ENCODE data around the gene LAT.

DNA sequence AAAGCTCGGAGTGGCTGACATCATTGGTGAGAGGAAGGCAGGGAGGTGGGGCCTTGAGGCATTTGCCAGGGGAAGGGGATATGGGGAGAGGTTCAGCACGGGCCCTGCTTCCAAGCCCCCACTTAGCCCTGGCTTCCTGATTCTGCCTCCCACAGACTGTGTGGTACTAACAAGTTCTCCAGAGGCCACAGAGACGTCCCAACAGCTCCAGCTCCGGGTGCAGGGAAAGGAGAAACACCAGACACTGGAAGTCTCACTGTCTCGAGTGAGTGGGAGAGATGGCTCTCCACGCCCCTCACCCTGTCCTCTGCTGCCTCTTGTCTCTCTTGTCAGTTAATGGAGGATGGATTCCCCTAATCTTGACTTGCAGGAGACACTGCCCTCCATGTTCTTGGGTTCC lies 26.0 kb upstream of the LAT start:
- TF ChIP-seq, protein P1, sequence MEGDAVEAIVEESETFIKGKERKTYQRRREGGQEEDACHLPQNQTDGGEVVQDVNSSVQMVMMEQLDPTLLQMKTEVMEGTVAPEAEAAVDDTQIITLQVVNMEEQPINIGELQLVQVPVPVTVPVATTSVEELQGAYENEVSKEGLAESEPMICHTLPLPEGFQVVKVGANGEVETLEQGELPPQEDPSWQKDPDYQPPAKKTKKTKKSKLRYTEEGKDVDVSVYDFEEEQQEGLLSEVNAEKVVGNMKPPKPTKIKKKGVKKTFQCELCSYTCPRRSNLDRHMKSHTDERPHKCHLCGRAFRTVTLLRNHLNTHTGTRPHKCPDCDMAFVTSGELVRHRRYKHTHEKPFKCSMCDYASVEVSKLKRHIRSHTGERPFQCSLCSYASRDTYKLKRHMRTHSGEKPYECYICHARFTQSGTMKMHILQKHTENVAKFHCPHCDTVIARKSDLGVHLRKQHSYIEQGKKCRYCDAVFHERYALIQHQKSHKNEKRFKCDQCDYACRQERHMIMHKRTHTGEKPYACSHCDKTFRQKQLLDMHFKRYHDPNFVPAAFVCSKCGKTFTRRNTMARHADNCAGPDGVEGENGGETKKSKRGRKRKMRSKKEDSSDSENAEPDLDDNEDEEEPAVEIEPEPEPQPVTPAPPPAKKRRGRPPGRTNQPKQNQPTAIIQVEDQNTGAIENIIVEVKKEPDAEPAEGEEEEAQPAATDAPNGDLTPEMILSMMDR (conservative IDR thresholded peaks at IDR 0.05), result no peak
- TF ChIP-seq ZFX (IDR thresholded peaks at IDR 0.05), result no peak
